Psoas muscle (tissue), 8 donors: Measurements from ENCODE around the gene FNDC3B. TPM values are rescaled to one million over a fixed set of nuclear protein-coding genes. Genes with fewer than 3 reads are reported as not detected.
A peak's percentile ranks its signal among the peaks of the same experiment; 100 is the strongest.

ENCODE experiments used
- ATAC-seq, 4 donors: fragments of 200-7000 bp; cut with Tn5 transposase; one replicate each; pipeline ENCODE4 v1.9.1; 2020; ENCODE audit warnings: moderate library complexity in 3 of 4, mild to moderate bottlenecking in 2 of 4
- DNase-seq, 2 donors: peaks; one replicate each; pipeline ENCODE4 v3.0.0-alpha.2; 2020
- H3K27ac ChIP-seq: fragments of 200-600 bp; one replicate; pipeline ENCODE4 v1.8.0; 2022
- H3K27me3 ChIP-seq, 3 donors: fragments of 200-600 bp in 1 of 3; one replicate each; pipeline versions ENCODE4 v1.6.1 to v1.8.0; 2013 to 2022; ENCODE audit warnings: low read length in 2 of 3, mild to moderate bottlenecking in 2 of 3, moderate library complexity in 1 of 3; ENCODE audit not compliant: insufficient read depth in 3 of 3
- H3K36me3 ChIP-seq, 2 donors: fragments of 200-600 bp in 1 of 2; one replicate each; pipeline versions ENCODE4 v1.6.1 to v1.8.0; 2013 to 2022; ENCODE audit warnings: low read depth in 1 of 2, mild to moderate bottlenecking in 1 of 2, moderate library complexity in 1 of 2; ENCODE audit not compliant: insufficient read depth in 1 of 2
- H3K4me1 ChIP-seq: fragments of 200-600 bp; one replicate; pipeline ENCODE4 v1.8.0; 2022
- H3K4me3 ChIP-seq: fragments of 200-600 bp; one replicate; pipeline ENCODE4 v1.8.0; 2022; ENCODE audit warnings: mild to moderate bottlenecking
- H3K9me3 ChIP-seq: fragments of 200-600 bp; one replicate; pipeline ENCODE4 v1.8.0; 2022
- CTCF ChIP-seq: fragments of 200-600 bp; IDR thresholded peaks from one replicate; pipeline ENCODE4 v1.8.0; 2022; ENCODE audit warnings: antibody characterized with exemption
- WGBS, 3 donors: extraction: QIAGEN DNeasy Blood & Tissue Kit; methylation state at CpG; one replicate each; pipeline versions ENCODE4 v1.1.6 to v1.1.7; 2013; 5-methylcytosine and 5-hydroxymethylcytosine counted together
- intact Hi-C, 2 donors: fragments of 100-400 bp; cut with DNase I; formaldehyde crosslinking; loops; one replicate each; pipeline versions ENCODE4 v1.11.0 to v1.14.2; 2022
- polyA plus RNA-seq, 3 donors: library from polyadenylated mRNA; stranded (reverse); fragments of 200-250 nt; gene quantifications; one replicate each; pipeline ENCODE4 v1.2.3, GENCODE V29; 2013
- total RNA-seq, 4 donors: library from RNA; stranded (reverse); fragmentation: NEBNext Ultra II Directional in 2 of 4; extraction: Animal tissue kit (Norgen Biotek cat#: 25700) in 2 of 4; gene quantifications; one replicate each; pipeline versions ENCODE4 v1.2.1 to v1.2.4, GENCODE V29; 2021 to 2023
- donor health status: healthy with polysubstance abuse.
- donor health status: DM: no; HTN: no; CAD: no; lungs with moderate emphysema.
- donor health status: Bipolar disorder and iron deficiency.
- donor health status: healthy.
- donor health status: DM: yes; HTN: yes; CAD: no.
- donor health status: DM: no; HTN: no; CAD: no.
- donor health status: DM: no; HTN: no; CAD: no.
- donor health status: DM: yes; HTN: yes; CAD: no.

Gene FNDC3B
- total and polyA plus RNA-seq, 7 donors = 12.4 to 133 (median 50.8) TPM

GRCh38 chr3:172312711-172313110, 273.3 kb downstream of the FNDC3B start:
- Histone ChIP-seq H3K27me3 (no peaks in the 10 kb centered on the region), H3K36me3 (peaks cover 4 to 53% of the 10 kb centered on the region in 2 donors), H3K4me1 (peaks cover 56% of the 10 kb centered on the region), H3K27ac (no peak overlapping the region), H3K4me3 (no peak overlapping the region), H3K9me3 (no peaks in the 10 kb centered on the region)
- ATAC-seq (no peak), DNase-seq (no peak)
- WGBS, 3 donors = 76 to 83% (median 79%) methylated on average over 5 of the region's 5 CpGs
- no peak for TF ChIP-seq CTCF
- intact Hi-C loops = no loop called here

- ATAC-seq = peak in 3 of 4 donors; percentile 25 to 54 (median 27)
- Histone ChIP-seq H3K4me3 (no peak overlapping the region), H3K27me3 (no peaks in the 10 kb centered on the region), H3K27ac (peak overlapping the region; percentile 72), H3K36me3 (peaks cover 4 to 43% of the 10 kb centered on the region in 2 donors), H3K9me3 (no peaks in the 10 kb centered on the region), H3K4me1 (peaks cover 66% of the 10 kb centered on the region)
- intact Hi-C loops = no loop called here
- no peak for DNase-seq
- 38 to 49% (median 38%) methylated on average over 3 of the region's 3 CpGs for WGBS, 3 donors
- TF ChIP-seq CTCF = no peak
These were observed 274.3 kb downstream of the FNDC3B start for GRCh38 chr3:172313671-172314070.

- peaks cover 76% of the 10 kb centered on the region for H3K4me1 ChIP-seq
- H3K36me3 ChIP-seq = peaks cover 4 to 33% of the 10 kb centered on the region in 2 donors
These were observed 275.3 kb downstream of the FNDC3B start for GRCh38 chr3:172314591-172315160.

GRCh38 chr3:172315401-172316091, 276.2 kb downstream of the FNDC3B start:
- ATAC-seq (peak in 1 of 4 donors; percentile 15), DNase-seq (no peak)
- intact Hi-C loops = no loop called here
- Histone ChIP-seq H3K27ac (peak overlapping the region; percentile 76), H3K4me1 (peaks cover 85% of the 10 kb centered on the region), H3K9me3 (no peaks in the 10 kb centered on the region), H3K36me3 (peaks cover 1 to 24% of the 10 kb centered on the region in 2 donors), H3K27me3 (no peaks in the 10 kb centered on the region), H3K4me3 (no peak overlapping the region)
- no peak for TF ChIP-seq CTCF
- WGBS, 3 donors = 80 to 84% (median 81%) methylated on average over 11 of the region's 11 CpGs

More at GRCh38 chr3:172314591-172315160, 275.3 kb downstream of the FNDC3B start:
- Histone ChIP-seq H3K9me3 (no peaks in the 10 kb centered on the region), H3K27me3 (no peaks in the 10 kb centered on the region), H3K4me3 (no peak overlapping the region), H3K27ac (peak overlapping the region; percentile 76)
- WGBS, 3 donors = 52 to 81% (median 62%) methylated on average over 8 of the region's 8 CpGs
- TF ChIP-seq CTCF = no peak
- DNase-seq (no peak), ATAC-seq (peak in 3 of 4 donors; percentile 27 to 57 (median 43))
- intact Hi-C loops = no loop called here
